Astrocyte of the hippocampus (primary cell): Measurements from ENCODE around the gene MYO5A.

Source experiments
- DNase-seq: peaks from one replicate; pipeline ENCODE4 v3.0.0; 2011; ENCODE audit warnings: low read depth, low spot score

MYO5A gene

DNA sequence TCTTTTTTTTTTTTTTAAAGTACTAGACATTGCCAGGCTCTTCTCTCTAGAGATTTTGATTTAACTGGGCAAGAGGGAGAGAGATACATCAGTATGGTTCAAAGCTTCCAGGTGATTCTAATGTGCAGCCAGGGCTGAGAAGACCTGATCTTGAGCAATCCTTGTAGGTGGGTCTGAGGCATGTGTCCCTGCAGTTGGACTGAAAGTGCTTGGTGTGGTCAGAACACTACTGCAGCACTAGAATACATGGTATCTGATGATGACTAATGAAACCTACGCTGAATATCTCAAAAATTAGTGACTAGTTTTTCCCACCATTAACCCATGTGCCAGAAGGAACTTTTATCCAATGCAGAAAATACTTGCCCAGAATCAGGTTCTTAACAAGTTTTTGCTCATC, 198.7 kb downstream of the MYO5A start:
- DNase-seq = no peak

DNA sequence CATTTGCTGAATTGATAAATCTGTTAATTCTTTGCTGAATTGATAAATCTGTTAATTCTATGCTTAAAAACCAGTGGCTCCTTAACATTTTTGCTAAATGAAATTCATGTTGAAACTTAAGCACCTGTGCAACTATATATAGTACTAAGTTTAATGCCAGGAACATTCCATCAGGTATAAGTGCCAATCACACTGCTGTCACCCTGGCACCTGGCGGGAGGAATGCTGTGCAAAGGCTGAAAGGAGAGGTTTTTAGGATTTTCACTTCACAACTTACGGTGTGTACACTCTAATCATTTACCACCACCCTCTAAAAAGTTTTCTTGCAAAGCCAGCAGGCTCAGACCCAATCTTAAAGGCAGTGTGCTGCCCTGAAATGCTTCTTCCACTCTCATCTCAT, 199.5 kb downstream of the MYO5A start:
- no peak for DNase-seq

DNA sequence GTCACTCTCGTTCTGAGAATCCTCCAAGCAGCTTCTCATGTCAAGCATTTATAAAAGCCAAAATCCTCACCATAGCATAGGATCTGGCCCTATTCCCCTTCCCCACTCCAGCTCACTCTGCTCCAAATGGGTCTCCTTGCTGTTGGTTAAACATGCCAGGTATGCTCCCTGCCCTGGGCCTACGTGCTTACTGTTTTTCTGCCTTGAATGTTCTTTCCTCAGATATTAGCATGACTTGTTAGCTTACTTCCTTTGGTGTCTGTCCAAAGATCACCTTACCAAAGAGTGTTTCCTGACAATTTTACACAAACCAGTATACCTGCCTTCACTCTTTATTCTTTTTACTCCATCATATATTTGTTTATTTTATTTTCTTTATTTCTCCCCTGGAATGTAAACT, 200.0 kb downstream of the MYO5A start:
- DNase-seq = no peak

DNA sequence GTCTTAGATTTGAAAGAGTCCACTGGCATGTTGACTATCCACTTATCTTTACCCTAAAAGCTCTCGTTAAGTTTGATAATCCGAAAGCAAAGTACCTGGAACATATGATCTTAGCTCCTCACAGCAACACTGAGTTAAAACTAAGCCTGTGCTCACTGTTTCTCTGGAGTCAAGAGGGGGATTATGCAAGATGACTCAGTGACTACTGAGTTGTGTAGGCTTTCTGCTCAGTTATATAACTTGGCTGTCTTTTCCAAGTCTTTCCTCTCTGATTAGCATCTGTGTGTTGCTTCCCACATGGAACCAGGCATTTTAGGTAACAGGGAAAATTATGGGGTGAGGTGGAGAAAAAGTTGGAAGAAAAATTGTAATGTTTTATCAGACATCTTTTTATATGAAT, 201.9 kb downstream of the MYO5A start:
- DNase-seq = peak; percentile 59

DNA sequence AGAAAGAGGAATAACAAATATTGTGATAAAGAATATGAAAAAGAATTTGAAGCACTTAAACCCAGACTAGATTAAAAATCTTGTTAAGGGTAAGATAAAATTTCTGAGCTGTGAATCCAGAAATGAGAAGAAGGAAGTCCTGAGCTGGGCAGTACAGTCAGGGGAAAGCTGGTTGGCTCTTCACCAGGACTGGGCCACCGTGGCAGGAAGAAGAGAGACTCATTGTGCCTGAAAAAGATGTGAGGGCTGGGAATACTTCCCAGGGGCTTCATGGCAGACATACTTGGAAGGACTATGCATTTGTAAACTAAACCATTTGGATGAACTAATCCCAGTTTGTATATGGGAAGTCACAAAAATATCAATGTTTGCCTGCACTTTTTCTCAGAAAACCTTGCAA, 204.6 kb downstream of the MYO5A start:
- DNase-seq = no peak

DNA sequence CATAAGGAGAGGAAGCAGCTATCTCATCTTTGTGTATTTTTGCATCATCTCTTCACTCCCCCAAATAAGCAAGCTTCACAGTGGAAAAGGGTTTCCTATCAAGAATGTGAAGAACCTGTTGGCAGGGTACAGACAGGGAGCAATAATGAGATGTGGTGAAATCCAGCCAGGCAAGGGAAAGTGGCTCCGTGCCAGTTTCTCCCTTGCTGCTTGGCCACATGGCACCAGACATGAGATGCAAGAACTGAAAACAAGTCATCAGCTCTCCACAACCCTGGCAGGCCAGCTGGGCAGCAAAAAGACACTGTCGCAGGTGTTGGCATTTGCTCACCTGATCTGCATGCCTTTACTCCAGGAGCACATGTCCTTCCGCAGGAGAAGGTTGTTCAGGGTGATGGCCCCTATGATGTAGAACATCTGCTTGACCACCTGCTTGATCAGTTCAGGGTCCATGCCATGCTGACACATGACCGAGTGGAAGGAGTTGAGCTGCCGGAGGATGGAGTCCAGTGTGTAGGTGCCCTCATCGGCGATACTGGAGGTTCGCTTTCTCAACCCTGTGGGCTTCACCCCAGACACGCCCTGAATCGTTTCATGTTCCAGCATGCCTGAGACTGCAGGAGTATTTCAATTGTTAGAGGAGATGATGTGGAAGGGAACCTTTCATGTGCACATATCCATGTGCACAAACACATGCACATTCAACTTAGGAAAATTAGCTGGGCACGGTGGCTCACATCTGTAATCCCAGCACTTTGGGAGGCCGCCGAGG, 209.8 kb downstream of the MYO5A start:
- DNase-seq = peak; percentile 65

DNA sequence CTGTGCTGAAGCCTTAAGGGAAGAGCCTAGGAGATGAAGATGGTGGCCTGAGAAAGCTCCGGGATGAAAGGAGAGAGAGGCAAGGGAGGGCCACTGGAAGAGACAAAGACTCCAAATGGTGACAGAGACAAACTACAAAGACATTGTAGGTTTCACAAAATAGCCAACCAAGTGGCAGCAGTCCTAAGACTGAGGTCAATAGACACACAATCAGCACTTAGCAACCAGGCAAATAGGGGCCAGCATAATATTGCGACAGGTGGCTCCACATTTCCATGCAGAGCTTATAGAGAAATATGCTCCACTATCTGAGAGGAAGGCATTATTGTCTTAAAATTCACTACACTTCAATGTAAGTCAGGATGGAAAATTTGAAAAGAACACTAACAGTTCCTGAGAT, 211.0 kb downstream of the MYO5A start:
- DNase-seq = no peak

DNA sequence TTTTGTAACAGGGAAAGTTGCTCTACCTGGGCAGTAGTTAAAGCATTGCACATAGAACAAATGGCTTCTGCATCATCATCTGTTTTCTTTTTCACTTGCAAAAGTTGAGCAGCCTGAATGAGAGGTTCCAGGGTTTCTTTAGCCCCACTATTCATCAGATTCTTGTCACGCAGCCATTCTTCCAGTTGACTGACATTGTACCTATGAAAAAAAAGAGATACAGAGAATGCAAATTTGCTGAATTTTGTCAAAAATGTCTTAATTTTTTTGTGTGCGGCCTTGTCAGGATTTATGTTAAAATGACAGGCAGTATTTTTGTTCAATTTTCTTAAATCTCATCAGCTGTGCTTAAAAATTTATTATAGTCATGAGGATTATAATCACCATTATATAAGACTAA, 211.7 kb downstream of the MYO5A start:
- DNase-seq = no peak

DNA sequence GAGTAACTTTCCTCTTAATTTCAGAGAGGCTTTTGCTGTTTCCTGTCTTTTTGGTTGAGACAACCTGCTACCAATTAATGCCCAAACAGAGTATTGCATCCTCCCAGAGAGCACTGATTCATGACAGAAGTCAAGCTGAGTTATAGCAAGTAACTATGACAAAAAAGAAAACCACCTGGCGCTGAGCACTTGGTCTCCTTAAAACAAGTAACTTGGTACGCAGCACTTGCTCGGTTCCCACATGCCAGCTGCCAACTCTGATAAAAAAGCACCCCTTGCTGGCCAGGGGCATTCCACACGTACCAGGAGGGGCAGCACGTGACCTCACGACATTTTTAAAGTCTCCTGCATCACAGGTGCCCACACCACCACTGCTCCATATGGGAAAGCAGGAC, 219.5 kb downstream of the MYO5A start:
- no peak for DNase-seq

DNA sequence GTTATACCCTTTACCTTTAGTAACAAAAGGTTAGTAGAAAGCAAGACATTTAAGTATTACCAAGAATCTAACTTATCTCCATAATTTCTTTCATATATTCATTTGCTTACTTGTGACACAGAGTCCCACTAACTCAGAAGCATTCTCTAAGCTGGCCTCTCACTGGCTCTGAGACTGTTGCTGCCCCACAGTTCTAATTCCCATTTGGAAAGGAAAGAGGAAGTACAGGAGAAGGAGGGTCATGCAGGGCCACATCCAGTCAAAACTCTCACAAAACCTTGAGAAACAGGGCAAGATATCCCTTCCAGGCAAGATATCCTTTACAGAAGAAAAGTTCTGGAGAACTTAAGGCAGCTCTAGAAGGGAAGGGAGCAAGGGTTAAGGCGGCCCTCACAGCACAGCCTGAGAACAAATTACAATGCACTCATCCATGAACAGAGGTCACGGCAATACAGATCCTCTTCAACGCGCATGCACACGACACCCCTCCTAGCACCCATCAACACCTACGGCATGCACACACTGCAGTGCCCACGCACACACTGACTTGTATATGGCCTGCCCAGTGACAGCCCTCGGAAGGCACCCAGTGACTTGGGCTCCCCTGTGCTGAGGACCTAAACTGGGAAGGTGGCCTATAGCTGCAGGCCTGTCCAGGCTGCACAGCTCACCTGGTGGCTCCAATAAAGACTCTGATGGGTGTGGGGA, 220.1 kb downstream of the MYO5A start:
- no peak for DNase-seq

DNA sequence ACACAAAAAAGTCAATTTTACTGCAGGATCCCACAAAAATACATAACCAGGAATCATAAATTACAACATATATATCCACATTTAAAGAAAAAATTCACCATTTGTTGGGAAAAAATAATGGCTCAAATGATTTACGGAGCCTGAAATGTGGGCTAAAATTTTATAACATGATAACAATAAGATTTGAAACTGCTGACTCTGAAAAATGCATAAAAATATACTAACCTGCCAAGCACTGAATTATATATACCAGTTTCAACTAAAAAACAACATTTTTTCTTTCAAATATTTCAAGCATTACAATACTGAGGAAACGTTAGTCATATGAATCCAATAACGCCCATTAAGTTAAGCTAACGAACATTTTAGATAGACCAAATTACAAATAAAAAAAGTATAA, 220.8 kb downstream of the MYO5A start:
- no peak for DNase-seq

DNA sequence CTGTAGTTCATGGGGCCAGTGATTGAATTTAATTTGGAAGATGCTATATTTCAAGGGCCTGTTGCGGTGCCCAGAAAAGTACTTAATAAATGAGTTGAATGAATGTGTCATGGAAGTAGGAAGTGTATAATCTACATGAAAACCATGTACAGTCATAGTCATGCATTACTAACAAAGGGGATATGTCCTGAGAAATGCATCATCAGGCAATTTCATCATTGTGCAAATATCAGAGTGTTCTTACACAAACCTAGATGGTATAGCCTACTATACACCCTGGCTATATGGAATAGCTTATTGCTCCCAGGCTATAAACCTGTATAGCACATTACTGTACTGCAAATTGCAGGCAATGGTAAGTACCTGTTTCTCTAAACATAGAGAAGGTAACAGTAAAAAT, 222.4 kb downstream of the MYO5A start:
- no peak for DNase-seq

DNA sequence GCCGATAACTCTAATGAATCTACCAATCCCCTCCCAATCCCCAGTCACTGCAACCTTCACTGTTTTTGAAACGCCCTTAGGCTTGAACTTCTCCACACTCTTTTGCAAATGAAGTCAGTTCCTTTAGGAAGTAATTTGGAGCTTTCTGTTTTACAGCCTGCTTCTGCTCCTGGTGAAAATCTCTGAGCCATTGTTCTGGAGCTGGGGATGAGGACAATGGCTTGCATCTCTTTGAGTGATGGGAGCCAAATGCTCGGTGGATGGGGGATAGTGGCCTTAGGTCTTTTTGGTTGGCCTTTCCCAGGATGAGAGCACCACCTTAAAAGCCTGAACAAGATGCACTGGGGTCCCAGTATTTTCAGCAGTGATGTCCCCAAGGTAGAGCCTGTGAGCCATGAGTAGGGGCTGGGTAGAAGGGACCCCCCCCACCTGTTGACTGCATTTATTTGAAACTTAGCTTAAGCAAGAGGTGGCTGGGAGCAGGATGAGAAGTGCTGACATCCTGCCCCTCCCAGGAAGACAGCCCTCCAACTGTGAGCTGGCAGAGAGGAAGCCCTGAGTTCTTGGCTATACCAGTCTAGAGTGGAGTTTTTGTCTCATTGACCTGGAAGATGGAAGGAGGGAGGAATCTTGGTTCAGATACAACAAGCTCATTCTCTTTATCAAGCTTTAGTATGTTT, 225.4 kb downstream of the MYO5A start:
- DNase-seq = no peak

DNA sequence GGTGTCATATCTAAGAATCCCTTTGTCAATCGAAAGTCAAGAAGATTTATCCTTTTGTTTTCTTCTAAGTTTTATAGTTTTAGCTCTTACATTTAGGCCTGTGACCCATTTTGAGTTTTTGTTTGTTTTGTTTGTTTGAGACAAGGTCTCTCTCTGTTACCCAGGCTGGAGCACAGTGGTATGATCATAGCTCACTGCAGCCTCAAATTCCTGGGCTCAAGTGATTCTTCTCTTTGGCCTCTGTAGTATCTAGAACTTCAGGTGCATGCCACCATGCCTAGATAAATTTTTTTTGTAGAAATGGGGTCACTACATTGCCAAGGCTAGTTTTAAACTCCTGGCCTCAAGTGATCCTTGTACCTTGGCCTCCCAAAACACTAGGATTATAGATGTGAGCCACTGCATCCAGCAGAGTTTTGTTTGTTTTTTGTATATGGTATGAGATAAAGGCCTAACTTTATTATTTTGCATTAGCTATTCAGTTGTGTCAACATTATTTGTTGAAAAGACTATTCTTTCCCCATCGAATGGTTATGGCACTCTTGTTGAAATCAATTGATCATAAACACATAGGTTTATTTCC, 227.3 kb downstream of the MYO5A start:
- no peak for DNase-seq

DNA sequence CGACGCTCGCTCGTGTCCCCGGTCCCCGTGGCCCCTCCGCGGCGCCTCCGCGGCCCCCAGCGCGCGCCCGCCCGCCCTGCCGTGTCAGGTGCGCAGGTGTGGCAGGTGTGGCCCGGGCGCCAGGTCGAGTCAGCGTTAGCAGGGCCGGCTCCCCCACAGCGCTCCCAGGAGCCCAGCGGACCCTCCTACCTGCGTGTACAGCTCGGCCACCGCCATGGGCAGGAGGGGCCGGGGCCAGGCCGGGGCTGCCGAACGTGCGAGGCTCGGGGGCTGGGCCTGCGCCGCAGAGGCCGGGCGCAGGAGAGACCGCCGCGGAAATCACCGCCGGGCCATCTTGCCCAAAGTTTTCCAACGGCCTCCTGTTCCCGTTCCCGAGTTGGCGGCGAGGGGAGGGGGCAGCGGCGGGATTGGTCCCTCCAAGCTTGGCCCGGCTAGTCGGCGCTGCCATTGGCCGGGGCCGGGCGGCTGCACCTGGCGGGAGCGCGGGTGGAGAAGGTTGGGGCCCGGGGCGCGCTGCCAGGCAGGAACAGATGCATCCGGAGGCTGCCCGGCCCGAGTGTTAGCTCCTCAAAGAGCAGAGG, 233.2 kb downstream of the MYO5A start, which contains the start of gene MYO5C:
Gene MYO5C (minus strand): TSS at position 384 of the 581 bp plus-strand sequence. CDS start 168 bp downstream, at position 216.
- DNase-seq = peak; percentile 82

DNA sequence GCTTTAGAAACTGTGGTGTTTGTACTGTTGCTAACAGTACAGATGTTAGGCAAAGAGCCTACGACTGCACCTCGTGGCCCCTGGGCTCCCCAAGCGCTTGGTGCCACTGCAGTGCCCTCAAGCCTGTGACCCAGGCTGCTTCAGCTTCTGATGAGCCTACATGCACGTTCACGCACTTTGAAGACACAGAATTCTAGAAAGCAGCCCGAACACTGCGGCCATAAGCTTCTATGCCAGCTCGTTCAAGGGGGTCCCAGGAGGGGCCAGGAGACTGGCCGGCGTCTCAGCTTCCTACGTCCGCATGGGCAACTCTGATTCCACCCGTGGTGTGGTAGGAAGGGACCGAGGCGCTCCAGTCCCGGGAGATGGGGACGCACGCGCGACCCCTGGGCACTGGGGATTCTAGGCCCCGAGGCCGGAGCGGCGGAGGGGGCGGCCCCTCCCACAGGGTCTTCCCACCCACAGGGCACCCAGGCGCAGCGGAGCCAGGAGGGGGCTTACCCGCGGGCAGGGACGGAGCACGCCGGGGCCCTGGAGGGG, 233.7 kb downstream of the MYO5A start:
- peak; percentile 21 for DNase-seq

DNA sequence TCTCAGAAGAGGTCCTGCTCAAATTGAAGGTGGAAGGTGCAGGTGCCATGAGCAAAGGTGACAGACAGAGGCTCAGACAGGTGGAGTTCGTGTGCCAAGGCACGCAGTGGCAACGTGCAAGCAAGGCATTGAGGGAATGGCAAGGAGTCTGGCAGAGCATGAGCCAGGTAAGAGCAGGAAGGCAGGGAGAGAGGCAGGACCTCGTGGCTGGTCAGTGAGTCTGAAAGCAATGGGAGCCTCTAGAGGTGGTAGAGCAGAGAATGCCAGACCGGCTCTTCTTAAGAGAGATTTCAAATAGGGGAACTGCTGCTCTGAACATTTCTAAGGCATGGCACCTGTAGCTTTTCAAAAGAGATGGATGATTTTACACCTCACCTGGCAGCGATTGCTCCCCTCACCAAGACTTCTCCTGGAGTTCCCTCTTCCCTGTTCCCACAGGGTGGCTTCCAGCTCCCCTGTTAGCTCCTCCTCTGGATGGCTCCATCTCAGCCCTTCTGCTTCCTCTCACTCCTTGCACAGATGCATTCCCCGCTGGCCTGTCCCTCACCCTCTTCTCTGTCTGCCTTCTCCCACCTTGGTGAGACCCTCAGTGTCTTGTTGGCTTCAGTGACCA, 235.8 kb downstream of the MYO5A start:
- no peak for DNase-seq

DNA sequence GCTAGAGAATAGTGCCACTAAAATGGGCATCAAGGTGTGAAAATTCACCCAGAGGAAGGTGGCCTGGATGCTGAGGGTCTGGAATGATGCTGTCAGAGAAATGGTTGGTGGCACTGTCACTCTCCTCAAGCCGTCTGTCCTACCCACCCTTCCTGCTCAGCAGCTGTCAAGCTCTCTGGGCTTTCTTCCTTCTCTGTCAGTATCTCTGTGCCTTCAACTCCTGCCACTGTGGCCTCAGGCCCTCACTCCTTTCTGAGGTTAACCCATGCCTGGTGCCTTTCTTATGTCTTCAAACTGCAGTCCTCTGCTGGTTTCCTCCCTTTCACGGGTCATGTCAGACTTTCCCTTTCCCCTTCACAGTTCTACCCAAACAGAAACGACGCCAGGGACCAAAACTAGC, 237.5 kb downstream of the MYO5A start:
- no peak for DNase-seq

DNA sequence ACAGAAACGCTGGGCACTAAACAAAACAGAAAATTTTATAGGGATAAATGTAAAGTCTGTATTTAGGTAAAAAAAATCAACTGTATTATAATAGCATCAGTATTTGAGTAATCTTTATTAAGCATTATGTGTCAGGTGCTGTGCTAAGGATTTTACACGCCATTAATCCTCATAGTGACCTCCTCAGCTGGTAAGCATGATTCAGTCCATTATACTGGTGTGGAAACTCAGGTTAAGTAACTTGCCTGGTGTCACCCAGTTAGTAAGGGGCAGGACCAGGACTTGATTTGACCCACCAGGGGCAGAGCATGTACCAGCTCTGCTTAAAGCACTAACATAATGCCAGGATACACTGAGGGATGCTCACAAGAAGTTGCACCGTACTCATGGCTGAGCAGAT, 237.9 kb downstream of the MYO5A start:
- DNase-seq = no peak

DNA sequence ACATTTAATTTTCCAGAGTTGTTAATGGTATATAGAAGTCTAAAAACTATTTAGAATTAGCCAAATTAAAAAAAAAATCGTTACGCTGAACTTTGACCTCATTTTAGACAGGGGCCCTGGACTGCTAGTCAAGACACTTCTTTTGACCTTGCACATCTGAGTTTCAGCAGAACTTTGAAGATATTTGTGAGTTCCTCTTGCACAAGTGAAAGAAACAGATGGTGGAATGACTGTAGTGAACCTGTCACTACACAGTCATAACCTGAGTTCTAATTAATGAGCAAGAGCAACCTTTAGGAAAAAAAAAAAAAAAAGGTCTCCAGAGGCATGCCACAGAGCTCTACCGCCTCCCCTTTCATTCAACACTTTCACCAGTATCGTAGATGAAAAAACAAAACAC, 238.4 kb downstream of the MYO5A start:
- no peak for DNase-seq

DNA sequence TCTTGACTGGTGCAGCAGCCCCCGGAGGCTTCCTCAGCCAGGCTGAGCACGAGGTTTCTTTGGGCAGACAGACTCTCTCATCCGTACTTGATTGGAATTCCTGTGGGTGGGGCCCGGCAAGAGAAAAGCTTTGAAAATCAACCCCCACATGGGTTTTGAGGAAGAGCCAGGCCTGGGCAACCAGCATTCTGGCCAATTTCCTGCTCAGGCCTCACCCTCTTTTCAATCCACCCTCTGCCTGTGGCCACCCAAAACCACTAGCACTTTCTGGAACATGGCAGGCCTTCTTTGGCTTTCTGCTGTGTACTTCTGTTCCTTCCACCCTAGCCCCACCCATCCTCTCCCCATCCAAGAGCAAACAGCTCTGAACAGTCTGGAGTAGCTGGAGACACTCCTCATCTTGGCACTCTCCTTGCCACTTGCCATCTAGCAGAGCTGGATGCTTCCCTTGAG, 239.0 kb downstream of the MYO5A start:
- DNase-seq = peak; percentile 88
